Gastrocnemius medialis (tissue), 4 donors: ENCODE measurements around the gene DHRS9. TPM values are rescaled to one million over a fixed set of nuclear protein-coding genes. Genes with fewer than 3 reads are reported as not detected.

Source experiments
- ATAC-seq, 2 donors: fragments of 150-250 bp; one replicate each; pipeline ENCODE4 v1.9.1; 2016
- DNase-seq, 2 donors: peaks; one replicate each; pipeline ENCODE4 v3.0.0-alpha.2; 2019
- H3K27ac ChIP-seq, 4 donors: fragments of 200-600 bp; sonication (generic); 1 replicate in 1 of 4; 2 replicates in 3 of 4; pipeline ENCODE4 v1.5.1; 2016 to 2018; ENCODE audit warnings: mild to moderate bottlenecking in 2 of 4, moderate library complexity in 1 of 4
- H3K27me3 ChIP-seq, 3 donors: fragments of 200-600 bp; sonication (generic) in 2 of 3; 1 replicate in 1 of 3; 2 replicates in 2 of 3; pipeline versions ENCODE4 v1.5.1 to v1.6.0; 2016 to 2019; ENCODE audit warnings: mild to moderate bottlenecking in 1 of 3, moderate library complexity in 1 of 3
- H3K36me3 ChIP-seq, 2 donors: fragments of 200-600 bp; sonication (generic) in 1 of 2; one replicate each; pipeline ENCODE4 v1.5.1; 2017 to 2018
- H3K4me1 ChIP-seq, 2 donors: fragments of 200-600 bp; sonication (generic) in 1 of 2; one replicate each; pipeline ENCODE4 v1.5.1; 2016 to 2017; ENCODE audit warnings: mild to moderate bottlenecking in 2 of 2
- H3K4me3 ChIP-seq, 4 donors: fragments of 200-600 bp; sonication (generic) in 3 of 4; 1 replicate in 1 of 4; 2 replicates in 3 of 4; pipeline ENCODE4 v1.5.1; 2016 to 2019; ENCODE audit warnings: mild to moderate bottlenecking in 2 of 4
- H3K9me3 ChIP-seq, 3 donors: fragments of 200-600 bp; sonication (generic) in 2 of 3; 1 replicate in 1 of 3; 2 replicates in 2 of 3; pipeline ENCODE4 v1.5.1; 2016 to 2019
- POLR2A ChIP-seq, 2 donors: fragments of 450-650 bp; IDR thresholded peaks; one replicate each; pipeline ENCODE4 v1.6.1; 2017; ENCODE audit warnings: antibody characterized with exemption in 2 of 2, mild to moderate bottlenecking in 2 of 2, moderate library complexity in 2 of 2
- in situ Hi-C, 4 donors: fragments of 200-750 bp; cut with MboI; loops; one replicate each; pipeline versions ENCODE4 v1.15.0 to v1.8.0; 2017; ENCODE audit warnings: low sequenced_read_pairs in 4 of 4
- intact Hi-C: fragments of 100-400 bp; cut with DNase I; formaldehyde crosslinking; loops from one replicate; pipeline ENCODE4 v1.15.1; 2023; ENCODE audit warnings: low total_unique reads
- total RNA-seq, 4 donors: library from RNA; depleted of rRNA; stranded (reverse); fragments of >200 nt; gene quantifications; one replicate each; pipeline versions ENCODE4 v1.1.0 to v1.2.3, GENCODE V29; 2016
- TF ChIP-seq, protein P1 (sequence below), 5 experiments: fragments of 450-650 bp in 3 of 5; fragments of 200-600 bp in 2 of 5; sonication (generic) in 2 of 5; IDR thresholded peaks in 4 of 5; conservative IDR thresholded peaks in 1 of 5; 1 replicate in 4 of 5; 2 replicates in 1 of 5; pipeline ENCODE4 v1.5.1; 2016 to 2019; ENCODE audit warnings: antibody characterized with exemption in 5 of 5, mild to moderate bottlenecking in 3 of 5, moderate library complexity in 3 of 5

DHRS9 gene
- total RNA-seq, 4 donors from 2014 or later = 0.23 to 0.68 (median 0.33) TPM; not detected in 1

GRCh38 chr2:169091761-169092519 lies 22.6 kb downstream of the DHRS9 start:
- TF ChIP-seq, protein P1, sequence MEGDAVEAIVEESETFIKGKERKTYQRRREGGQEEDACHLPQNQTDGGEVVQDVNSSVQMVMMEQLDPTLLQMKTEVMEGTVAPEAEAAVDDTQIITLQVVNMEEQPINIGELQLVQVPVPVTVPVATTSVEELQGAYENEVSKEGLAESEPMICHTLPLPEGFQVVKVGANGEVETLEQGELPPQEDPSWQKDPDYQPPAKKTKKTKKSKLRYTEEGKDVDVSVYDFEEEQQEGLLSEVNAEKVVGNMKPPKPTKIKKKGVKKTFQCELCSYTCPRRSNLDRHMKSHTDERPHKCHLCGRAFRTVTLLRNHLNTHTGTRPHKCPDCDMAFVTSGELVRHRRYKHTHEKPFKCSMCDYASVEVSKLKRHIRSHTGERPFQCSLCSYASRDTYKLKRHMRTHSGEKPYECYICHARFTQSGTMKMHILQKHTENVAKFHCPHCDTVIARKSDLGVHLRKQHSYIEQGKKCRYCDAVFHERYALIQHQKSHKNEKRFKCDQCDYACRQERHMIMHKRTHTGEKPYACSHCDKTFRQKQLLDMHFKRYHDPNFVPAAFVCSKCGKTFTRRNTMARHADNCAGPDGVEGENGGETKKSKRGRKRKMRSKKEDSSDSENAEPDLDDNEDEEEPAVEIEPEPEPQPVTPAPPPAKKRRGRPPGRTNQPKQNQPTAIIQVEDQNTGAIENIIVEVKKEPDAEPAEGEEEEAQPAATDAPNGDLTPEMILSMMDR (IDR thresholded peaks at IDR 0.05 in 4 of 5, conservative IDR thresholded peaks at IDR 0.05 in 1 of 5) = no peak
- no peak for TF ChIP-seq POLR2A (IDR thresholded peaks at IDR 0.05)
- no peak for DNase-seq
- intact Hi-C loops = no loop called here
- Histone ChIP-seq H3K27ac (no peak overlapping the region), H3K9me3 (no peaks in the 10 kb centered on the region), H3K36me3 (no peaks in the 10 kb centered on the region), H3K4me3 (no peak overlapping the region), H3K27me3 (no peaks in the 10 kb centered on the region), H3K4me1 (no peaks in the 10 kb centered on the region)
- in situ Hi-C loops = no loop called here
- ATAC-seq = no peak

GRCh38 chr2:169093535-169093934 lies 24.2 kb downstream of the DHRS9 start:
- no peaks in the 10 kb centered on the region for H3K4me1 ChIP-seq
- no peaks in the 10 kb centered on the region for H3K9me3 ChIP-seq
- H3K4me3 ChIP-seq = no peak overlapping the region
- no peak overlapping the region for H3K27ac ChIP-seq
- no peaks in the 10 kb centered on the region for H3K36me3 ChIP-seq
- intact Hi-C loops (no loop called here), in situ Hi-C loops (no loop called here)
- TF ChIP-seq, protein P1 (IDR thresholded peaks at IDR 0.05 in 4 of 5, conservative IDR thresholded peaks at IDR 0.05 in 1 of 5) = no peak
- no peak for TF ChIP-seq POLR2A (IDR thresholded peaks at IDR 0.05)
- DNase-seq = no peak
- ATAC-seq = no peak
- no peaks in the 10 kb centered on the region for H3K27me3 ChIP-seq

DNA sequence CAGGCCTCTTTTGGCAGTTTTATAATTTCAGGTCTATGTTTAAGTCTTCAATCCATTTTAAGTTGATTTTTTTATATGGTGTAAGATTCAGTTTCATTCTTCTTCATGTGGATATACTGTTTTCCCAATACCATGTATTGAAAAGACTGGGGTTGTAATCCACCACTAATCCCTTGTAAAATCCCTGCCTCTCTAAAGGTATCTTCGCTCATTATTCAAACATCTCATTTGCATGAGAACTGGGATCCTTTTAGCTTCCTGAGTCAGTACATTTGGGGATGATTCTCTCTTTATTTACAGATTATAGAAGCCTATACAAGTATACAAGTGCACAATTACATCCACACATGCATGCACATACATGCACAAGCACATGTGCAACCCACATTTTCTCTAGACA lies 25.3 kb downstream of the DHRS9 start:
- Histone ChIP-seq H3K27ac (no peak overlapping the region), H3K36me3 (no peaks in the 10 kb centered on the region), H3K27me3 (no peaks in the 10 kb centered on the region), H3K4me3 (no peak overlapping the region), H3K4me1 (no peaks in the 10 kb centered on the region), H3K9me3 (no peaks in the 10 kb centered on the region)
- in situ Hi-C loops (no loop called here), intact Hi-C loops (no loop called here)
- DNase-seq (no peak), ATAC-seq (no peak)
- TF ChIP-seq POLR2A (IDR thresholded peaks at IDR 0.05) = no peak
- TF ChIP-seq, protein P1 (IDR thresholded peaks at IDR 0.05 in 4 of 5, conservative IDR thresholded peaks at IDR 0.05 in 1 of 5) = no peak

GRCh38 chr2:169095621-169096105 lies 26.3 kb downstream of the DHRS9 start:
- intact Hi-C loops = no loop called here
- no peak for TF ChIP-seq POLR2A (IDR thresholded peaks at IDR 0.05)
- TF ChIP-seq, protein P1 (IDR thresholded peaks at IDR 0.05 in 4 of 5, conservative IDR thresholded peaks at IDR 0.05 in 1 of 5) = no peak
- ATAC-seq (no peak), DNase-seq (no peak)
- H3K4me3 ChIP-seq = no peak overlapping the region
- no peaks in the 10 kb centered on the region for H3K27me3 ChIP-seq
- in situ Hi-C loops = no loop called here
- H3K27ac ChIP-seq = no peak overlapping the region
- H3K4me1 ChIP-seq = no peaks in the 10 kb centered on the region
- H3K36me3 ChIP-seq = no peaks in the 10 kb centered on the region
- H3K9me3 ChIP-seq = no peaks in the 10 kb centered on the region
